GM19463 (cell line): ENCODE measurements around the gene TAP2.

Source experiments
- ATAC-seq: cut with Tn5 transposase; IDR thresholded peaks from one replicate; pipeline ENCODE4 v1.9.1; 2021; ENCODE audit warnings: mild to moderate bottlenecking, moderate library complexity; ENCODE audit not compliant: unreplicated experiment

TAP2 gene

DNA sequence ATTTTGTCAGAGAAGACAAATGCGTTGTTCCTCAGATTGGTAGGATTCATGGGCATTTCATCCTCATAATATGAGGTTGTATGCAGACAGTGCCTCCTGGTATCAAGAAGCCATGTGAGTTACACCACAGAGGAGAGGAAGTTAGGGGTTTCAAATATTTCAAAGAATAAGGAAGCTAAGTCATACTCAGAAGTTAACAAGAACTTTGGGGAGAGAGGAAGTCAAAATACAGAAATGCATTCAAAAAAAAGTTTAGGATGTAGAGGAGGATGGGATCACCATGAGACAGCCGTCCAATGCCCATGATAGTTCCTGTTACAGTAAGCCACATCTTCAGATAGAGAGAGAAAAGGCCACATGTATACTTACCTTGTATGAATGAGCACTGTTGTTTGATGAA is 44.0 kb downstream of the TAP2 start:
- ATAC-seq, result no peak

DNA sequence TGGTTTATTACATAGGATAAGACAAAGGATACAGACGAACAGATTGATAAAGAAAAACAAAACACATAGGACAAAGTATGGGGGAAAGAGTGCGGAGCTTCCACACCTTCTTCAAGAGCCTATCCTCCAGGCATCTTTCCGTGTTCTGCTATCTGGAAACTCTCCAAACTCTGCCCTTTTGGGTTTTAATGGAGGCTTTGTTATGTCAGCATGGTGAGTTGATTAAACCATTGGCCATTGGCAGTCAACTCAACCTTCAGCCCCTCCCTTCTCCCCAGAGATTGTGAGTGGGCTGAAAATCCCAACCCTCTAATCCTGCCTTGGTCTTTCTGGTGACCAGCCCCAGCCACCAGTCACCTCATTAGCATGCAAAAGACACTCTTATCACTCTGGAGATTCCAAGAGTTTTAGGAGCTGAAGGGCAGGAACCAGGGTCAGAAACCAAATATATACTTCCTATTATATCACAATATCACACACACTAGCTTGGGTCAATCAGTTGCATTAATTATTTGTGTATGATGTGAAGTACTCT is 45.6 kb downstream of the TAP2 start:
- no peak for ATAC-seq

DNA sequence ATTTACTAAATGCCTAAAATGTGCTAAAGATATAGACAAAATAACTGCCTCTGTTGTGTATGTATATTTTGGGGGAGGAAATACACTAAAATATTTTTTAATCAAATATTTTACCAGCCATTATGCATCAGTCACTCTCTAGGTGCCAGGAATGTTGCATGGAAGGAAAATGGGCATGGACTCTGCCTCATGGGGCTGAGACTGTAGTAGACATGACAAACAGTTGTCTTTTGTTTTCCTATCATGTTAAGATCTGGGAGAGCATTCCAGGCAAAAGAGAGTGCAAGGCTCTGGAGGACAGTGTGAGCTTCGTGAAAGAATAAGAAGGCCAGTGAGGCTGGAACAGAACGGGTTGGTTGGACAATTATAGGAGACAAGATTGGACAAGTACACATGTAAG is 48.2 kb downstream of the TAP2 start:
- no peak for ATAC-seq
